Prostate gland (tissue), 2 donors: ENCODE measurements around the gene CDC42BPA.

Experiments used
- CTCF ChIP-seq, 4 experiments: fragments of 200-600 bp in 2 of 4; fragments of 450-650 bp in 2 of 4; sonication (generic) in 2 of 4; IDR thresholded peaks; 1 replicate in 3 of 4; 2 replicates in 1 of 4; pipeline ENCODE4 v1.5.1; 2016 to 2019; ENCODE audit warnings: antibody characterized with exemption in 4 of 4, mild to moderate bottlenecking in 2 of 4, moderate library complexity in 2 of 4
- POLR2A ChIP-seq: fragments of 450-650 bp; IDR thresholded peaks from one replicate; pipeline ENCODE4 v1.6.1; 2016; ENCODE audit warnings: antibody characterized with exemption, mild to moderate bottlenecking

- TF ChIP-seq CTCF (IDR thresholded peaks at IDR 0.05): no peak
- TF ChIP-seq POLR2A: no peak
These were observed 244.5 kb downstream of the CDC42BPA start for GRCh38 chr1:227073786-227074185.
